Muscle layer of duodenum (tissue), 2 donors: ENCODE data around the gene CALHM3.
A peak's percentile ranks its signal among the peaks of the same experiment; 100 is the strongest.
"Not testable (repeated sequence)": the region's sequence is repeated elsewhere in the genome, so short reads cannot be mapped to it uniquely, and the experiment has no call there.

Source experiments
- H3K27ac ChIP-seq: one replicate; pipeline ENCODE4 v1.7.0; 2013; ENCODE audit warnings: mild to moderate bottlenecking, low read length
- H3K27me3 ChIP-seq: one replicate; pipeline ENCODE4 v1.7.0; 2013; ENCODE audit warnings: low read depth, mild to moderate bottlenecking, control low read depth, low read length
- H3K36me3 ChIP-seq, 2 donors: one replicate each; pipeline ENCODE4 v1.7.0; 2013; ENCODE audit warnings: low read length in 2 of 2, control low read depth in 1 of 2, mild to moderate bottlenecking in 1 of 2; ENCODE audit not compliant: insufficient read depth in 2 of 2, control insufficient read depth in 1 of 2
- H3K4me1 ChIP-seq, 2 donors: one replicate each; pipeline ENCODE4 v1.7.0; 2013; ENCODE audit warnings: low read length in 2 of 2, mild to moderate bottlenecking in 2 of 2, control low read depth in 1 of 2, moderate library complexity in 1 of 2; ENCODE audit not compliant: insufficient read depth in 2 of 2, control insufficient read depth in 1 of 2
- H3K4me3 ChIP-seq, 2 donors: one replicate each; pipeline ENCODE4 v1.7.0; 2013; ENCODE audit warnings: low read length in 2 of 2, low read depth in 1 of 2, mild to moderate bottlenecking in 1 of 2
- H3K9me3 ChIP-seq, 2 donors: one replicate each; pipeline ENCODE4 v1.7.0; 2013; ENCODE audit warnings: low read length in 2 of 2, control low read depth in 1 of 2, mild to moderate bottlenecking in 1 of 2; ENCODE audit not compliant: control insufficient read depth in 1 of 2
- donor health status: healthy.

Gene CALHM3

DNA sequence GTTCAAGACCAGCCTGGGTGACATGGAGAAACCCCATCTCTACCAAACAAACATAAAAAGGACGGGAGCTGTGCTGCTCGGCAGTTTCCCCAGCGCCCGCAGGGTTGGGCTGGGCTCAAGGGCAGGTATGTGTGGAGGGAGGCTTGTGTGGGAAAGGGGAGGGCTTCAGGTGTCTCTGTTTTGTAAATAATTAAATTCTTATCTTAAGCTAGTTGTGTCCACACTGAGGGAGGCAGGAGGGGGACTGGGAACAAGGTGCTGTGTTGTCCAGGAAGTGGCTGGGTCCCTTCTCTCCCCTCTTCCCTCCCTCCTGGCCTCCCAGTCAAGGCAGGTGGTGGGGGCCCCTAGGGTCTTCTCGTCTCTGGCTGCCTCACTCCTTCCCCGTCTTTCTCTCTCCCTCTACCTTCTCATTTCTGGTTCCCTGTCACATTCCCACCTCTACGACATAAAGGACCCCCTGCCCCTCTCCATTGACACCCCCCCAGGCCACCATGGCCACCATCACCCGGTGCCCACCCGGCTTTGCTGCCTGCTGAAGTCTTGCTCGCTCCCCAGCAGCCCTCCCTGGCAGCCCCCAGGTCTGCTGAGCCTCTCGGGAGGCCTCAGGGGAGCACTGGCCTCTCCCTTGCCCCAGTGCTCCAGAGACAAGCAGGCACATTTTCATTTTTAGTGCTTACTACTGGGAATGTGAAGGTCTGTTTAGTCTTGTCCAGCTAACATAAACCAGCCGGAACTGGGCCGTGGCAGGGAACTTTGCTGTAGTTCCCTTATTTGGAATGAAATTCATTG is 33.7 kb upstream of the CALHM3 start:
- Histone ChIP-seq H3K9me3 (no peaks in the 10 kb centered on the region), H3K27me3 (no peaks in the 10 kb centered on the region), H3K36me3 (no peaks in the 10 kb centered on the region), H3K27ac (peak overlapping the region; percentile 23), H3K4me1 (peaks cover 3 to 18% of the 10 kb centered on the region in 2 donors), H3K4me3 (no peak overlapping the region)

DNA sequence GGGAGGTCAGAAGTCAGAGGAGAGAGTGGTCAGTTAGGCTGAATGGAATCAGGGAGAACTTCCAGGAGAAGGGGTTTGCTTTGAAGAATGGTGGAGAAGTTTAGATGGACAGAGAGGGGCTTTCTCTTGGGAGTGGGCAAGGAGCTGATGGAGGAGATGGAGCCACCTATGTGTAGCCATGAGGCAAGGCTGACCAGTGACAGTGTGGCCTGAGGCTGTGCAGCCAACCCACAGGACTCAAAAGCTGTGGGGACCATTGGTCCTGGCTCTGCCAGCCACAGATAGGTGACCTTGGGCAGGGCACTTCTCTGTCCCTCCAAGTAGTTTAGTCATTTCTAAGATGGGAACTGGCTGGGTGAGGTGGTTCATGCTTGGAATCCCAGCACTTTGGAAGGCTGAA is 33.1 kb upstream of the CALHM3 start:
- Histone ChIP-seq H3K9me3 (no peaks in the 10 kb centered on the region), H3K27ac (no peak overlapping the region), H3K36me3 (no peaks in the 10 kb centered on the region), H3K4me1 (peaks cover 3 to 18% of the 10 kb centered on the region in 2 donors), H3K4me3 (no peak overlapping the region), H3K27me3 (no peaks in the 10 kb centered on the region)

DNA sequence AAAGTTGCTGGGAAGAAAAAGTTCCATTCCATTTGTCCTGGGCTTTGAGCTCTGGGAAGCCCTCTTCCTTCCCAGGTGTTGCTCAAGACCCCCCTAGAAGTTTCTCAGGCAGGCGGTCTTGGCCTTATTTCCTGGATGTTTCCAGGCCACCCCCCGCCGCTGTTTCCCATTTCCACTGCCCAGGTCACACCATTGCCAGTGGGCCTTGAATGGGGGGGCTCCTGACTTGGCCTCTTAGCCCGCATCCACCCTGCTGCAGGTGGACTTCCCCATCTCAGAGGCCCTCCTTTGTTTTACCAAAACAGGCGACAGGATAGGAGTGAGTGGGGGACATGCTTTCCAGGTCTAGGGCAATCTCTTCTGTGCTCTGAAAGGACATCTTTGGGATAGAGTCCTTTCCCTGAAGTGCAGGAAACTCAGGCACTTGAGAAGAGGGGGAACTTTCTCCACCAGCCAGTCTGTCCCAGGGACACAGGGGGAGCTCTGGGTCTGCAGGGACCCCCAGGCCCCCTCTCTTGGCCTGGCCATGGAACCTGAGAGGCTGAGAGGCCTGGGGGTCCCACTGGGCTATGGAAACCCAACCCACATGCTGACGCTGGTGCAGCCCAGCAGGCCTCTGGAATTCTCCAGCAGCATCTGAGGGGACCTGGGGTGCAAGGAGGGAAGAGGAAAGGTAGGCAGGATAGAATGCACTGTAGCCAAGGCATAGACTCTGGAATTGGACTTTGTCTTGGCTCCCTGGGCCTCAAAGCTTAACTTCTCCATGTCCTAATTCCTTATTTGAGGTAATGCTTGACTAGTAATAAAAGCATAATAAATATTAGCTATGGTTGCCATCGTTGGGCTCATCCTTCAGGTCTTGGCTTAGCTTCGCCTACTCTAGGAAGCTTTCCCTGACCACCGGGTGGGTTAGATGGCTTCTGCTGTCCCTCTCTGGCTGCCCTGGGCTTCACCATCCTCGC is 32.0 kb upstream of the CALHM3 start:
- no peaks in the 10 kb centered on the region for H3K27me3 ChIP-seq
- no peaks in the 10 kb centered on the region for H3K9me3 ChIP-seq
- no peak overlapping the region for H3K27ac ChIP-seq
- H3K36me3 ChIP-seq: no peaks in the 10 kb centered on the region
- H3K4me3 ChIP-seq: no peak overlapping the region
- peaks cover 3 to 18% of the 10 kb centered on the region in 2 donors for H3K4me1 ChIP-seq

DNA sequence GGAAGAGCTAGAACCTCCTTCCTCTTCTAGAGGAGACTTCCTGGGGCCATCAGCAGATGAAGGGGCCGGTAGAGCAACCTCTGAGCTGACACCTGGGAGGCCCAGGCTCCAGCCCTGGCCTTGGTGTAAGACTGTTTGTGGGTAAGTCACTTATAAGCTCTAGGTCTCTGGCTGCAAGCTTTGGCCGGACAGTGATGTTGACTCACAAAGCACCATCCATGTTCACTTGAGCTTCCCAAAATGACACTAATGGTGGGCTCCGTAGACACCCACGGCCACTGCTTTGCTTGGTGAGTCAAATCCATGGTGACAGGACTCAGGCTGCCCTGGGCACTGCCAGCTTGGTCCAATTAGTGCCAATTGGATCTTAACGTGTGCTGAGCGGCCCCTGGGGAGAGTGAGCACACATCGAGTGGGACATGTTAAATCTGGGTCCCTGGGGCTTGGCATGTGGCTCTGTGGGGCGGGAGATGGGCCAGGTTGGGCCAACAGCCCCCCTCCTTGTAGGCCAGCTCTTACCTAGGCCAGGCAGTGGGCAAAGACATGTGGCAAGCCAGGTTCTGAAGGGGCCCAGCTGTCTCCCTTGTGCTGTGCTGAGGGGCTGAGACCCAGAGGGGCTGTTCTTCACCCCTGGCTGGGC is 31.1 kb upstream of the CALHM3 start:
- peaks cover 3 to 14% of the 10 kb centered on the region in 2 donors for H3K4me1 ChIP-seq
- no peaks in the 10 kb centered on the region for H3K36me3 ChIP-seq
- no peak overlapping the region for H3K4me3 ChIP-seq
- no peaks in the 10 kb centered on the region for H3K9me3 ChIP-seq
- no peaks in the 10 kb centered on the region for H3K27me3 ChIP-seq
- no peak overlapping the region for H3K27ac ChIP-seq

DNA sequence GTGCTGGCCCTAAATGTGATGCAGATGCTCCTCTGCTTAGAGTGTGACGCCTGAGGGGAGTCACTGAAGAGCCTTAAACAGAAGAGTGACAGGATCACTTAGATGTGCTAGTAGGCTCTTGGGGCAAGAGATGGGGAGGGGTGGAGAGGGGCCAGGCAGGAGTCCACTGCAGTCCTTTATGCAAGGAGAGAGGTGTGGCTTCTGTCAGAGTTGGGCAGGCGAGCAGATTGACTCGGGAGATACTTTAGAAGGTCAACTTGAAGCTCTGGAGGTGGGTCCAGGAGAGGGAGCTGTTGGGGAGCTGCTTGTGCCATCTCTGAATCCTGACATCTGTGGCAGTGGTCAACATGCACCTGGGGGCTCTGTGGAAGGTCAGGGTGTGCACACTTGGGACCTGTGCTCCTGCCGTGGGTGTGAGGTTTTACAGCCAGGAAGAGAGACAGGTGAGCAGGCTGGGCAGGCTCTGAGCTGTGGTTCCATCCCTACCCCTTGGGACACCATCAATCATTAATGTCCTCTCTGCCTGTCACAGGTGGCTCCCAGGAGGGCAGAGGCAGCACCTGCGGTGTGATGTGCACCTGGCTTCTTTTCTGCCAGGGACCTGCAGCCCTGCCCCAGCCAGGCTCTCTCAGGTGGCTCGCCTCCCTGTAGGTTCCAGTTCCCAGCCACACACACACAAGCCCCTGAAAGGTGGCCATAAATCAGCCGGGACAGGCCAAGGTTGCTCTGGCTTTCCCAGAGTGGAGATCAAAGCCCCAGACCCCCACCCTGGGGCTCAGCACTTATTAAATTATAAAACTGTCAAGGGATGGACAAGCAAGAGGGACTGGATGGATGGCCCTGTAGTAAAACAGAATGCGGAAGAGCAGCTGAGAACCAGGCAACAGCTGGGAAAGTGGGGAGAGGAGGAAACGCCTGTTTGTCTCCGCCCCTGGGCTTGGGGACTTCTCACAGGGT is 28.5 kb upstream of the CALHM3 start:
- Histone ChIP-seq H3K27ac (no peak overlapping the region), H3K36me3 (no peaks in the 10 kb centered on the region), H3K4me1 (no peaks in the 10 kb centered on the region), H3K27me3 (no peaks in the 10 kb centered on the region), H3K9me3 (no peaks in the 10 kb centered on the region), H3K4me3 (no peak overlapping the region)

DNA sequence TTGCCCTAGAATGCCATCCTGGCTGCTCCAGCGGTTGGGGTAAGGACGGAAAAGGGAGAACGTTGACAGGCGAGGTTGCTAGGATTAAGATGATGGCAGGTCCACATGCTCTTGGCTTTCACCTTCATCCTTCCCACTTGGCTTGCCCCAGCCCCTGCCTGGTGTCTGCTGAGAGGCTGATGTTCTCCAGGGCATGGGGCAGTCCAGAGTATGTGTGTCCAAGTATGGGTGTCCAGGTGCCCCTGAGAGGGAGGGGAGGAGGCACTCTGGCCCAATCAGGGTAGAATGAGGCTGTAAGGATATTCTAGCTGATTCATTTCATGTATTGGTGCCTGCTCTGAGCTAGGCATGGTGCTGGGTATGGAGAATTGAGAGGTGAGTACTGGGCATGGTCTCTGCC is 27.0 kb upstream of the CALHM3 start:
- no peaks in the 10 kb centered on the region for H3K4me1 ChIP-seq

DNA sequence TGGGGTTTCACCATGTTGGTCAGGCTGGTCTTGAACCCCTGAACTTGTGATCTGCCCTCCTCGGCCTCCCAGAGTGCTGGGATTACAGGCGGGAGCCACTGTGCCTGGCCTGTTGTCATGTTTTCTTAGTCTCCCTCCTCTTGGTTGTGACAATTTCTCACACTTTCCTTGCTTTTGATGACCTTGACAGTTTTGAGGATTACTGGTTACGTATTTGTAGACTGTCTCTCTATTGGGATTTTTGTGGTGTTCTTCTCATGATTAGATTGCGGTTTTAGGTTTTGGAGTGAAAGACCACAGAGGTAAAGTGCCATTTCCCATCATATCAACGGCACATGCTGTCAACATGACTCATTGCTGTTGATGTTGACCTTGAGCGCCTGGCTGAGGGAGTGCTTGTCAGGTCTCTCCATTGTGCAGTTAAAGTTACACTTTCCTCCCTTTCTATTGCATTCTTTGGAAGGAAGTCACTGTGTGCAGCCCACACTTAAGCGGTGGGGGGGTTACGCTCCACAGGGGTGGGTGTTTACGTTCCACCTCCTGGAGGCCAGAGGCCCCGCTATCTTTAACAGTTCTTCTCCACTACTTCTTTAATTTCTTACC is 25.2 kb upstream of the CALHM3 start:
- H3K27me3 ChIP-seq: no peaks in the 10 kb centered on the region
- no peak overlapping the region for H3K27ac ChIP-seq
- H3K9me3 ChIP-seq: no peaks in the 10 kb centered on the region
- peaks cover 0 to 3% of the 10 kb centered on the region in 2 donors for H3K4me1 ChIP-seq
- no peaks in the 10 kb centered on the region for H3K36me3 ChIP-seq
- no peak overlapping the region for H3K4me3 ChIP-seq

More for the DNA sequence above, 27.0 kb upstream of the CALHM3 start:
- Histone ChIP-seq H3K4me3 (no peak overlapping the region), H3K27me3 (no peaks in the 10 kb centered on the region), H3K36me3 (no peaks in the 10 kb centered on the region), H3K27ac (no peak overlapping the region), H3K9me3 (no peaks in the 10 kb centered on the region)

DNA sequence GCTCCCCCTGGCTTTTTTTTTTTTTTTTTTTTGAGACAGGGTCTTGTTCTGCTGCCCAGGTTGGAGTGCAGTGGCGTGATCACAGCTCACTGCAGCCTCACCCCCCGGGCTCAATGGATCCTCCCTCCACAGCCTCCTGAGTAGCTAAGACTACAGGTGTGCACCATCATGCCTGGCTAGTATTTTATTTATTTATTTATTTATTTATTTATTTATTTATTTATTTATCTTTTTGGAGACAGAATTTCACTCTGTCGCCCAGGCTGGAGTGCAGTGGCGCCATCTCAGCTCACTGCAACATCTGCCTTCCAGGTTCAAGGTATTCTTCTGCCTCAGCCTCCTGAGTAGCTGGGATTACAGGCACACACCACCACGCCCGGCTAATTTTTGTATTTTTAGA is 24.7 kb upstream of the CALHM3 start:
- H3K4me1 ChIP-seq, H3K36me3 ChIP-seq, H3K4me3 ChIP-seq, H3K9me3 ChIP-seq, H3K27me3 ChIP-seq, H3K27ac ChIP-seq: not testable (repeated sequence)

DNA sequence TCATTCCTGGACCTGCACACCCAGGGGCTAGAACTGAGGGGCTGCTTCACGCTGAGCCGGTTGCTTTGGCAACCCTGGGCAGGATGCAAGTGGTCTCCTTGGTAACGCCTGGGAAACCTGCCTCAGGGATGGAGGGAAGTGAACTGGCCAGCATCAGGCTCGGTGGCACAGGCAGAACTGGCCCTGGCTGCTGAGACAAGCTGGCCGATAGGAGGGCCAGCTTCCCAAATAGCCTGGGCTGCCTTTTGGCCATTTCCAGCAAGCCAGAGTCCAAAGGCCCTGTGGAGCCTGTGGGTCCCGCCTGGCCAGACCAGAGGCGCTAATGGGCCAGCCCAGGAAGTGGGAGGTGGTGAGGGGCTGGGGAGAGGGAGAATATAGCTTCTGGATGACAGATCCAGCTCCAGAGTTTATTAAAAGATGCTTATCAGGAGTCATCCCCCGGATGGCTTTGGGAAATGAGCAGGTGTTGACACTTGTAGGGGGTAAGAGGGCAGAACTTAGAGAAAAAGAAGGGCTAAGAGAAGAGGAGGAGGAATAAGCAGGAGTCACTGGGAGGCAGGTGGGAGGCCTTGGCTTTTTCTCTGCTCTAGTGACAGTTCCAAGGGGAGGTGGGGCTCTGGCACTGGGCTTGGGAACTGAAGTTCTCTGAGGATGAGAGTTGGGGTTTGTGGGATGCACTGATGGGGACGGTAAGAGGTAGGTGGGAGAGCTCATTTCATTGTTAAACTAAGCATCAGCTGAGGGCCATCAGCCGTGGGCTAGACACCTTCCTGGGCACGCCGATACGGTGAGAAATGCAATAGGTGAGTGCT is 24.0 kb upstream of the CALHM3 start:
- Histone ChIP-seq H3K4me3 (no peak overlapping the region), H3K27me3 (no peaks in the 10 kb centered on the region), H3K36me3 (no peaks in the 10 kb centered on the region), H3K27ac (no peak overlapping the region), H3K9me3 (no peaks in the 10 kb centered on the region), H3K4me1 (peaks cover 0 to 3% of the 10 kb centered on the region in 2 donors)

DNA sequence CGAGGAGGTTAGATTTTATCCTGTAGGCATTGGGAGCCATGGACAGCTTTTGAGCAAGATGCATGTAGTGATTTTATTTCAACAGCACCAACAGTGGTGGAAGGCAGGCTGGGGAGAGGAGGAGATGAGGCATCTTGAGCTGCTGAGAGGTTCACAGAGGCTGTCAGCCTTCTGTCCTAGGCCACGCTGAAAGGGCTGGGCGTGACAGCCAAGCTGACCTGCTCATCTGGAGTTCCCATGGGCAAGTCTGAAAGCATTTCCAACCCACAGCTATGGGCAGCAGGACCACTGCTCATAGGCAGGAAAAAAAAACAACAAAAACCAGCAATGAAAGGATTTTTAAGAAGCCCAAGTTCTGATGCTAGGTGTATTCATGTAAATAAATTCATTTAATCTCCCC is 22.1 kb upstream of the CALHM3 start:
- H3K9me3 ChIP-seq: no peaks in the 10 kb centered on the region
- H3K27me3 ChIP-seq: no peaks in the 10 kb centered on the region
- no peak overlapping the region for H3K4me3 ChIP-seq
- H3K27ac ChIP-seq: no peak overlapping the region
- peaks cover 0 to 3% of the 10 kb centered on the region in 2 donors for H3K4me1 ChIP-seq
- no peaks in the 10 kb centered on the region for H3K36me3 ChIP-seq
